B cell (primary cell): Measurements from ENCODE around the gene KCNK1. TPM values are rescaled to one million over a fixed set of nuclear protein-coding genes. Genes with fewer than 3 reads are reported as not detected.

Experiments
- ATAC-seq: fragments of 200-7000 bp; cut with Tn5 transposase; one replicate; pipeline ENCODE4 v1.10.0; 2021; ENCODE audit warnings: low read depth, mild to moderate bottlenecking, moderate number of reproducible peaks, moderate library complexity
- CTCF ChIA-PET: fragments of 350-600 bp; sonication (Branson Sonifier 250); formaldehyde crosslinking; loops from one replicate; lab custom pipeline; 2021; ENCODE audit warnings: antibody characterized with exemption, inconsistent platforms; lab: Charles Lee
- POLR2A ChIA-PET: fragments of 350-600 bp; sonication (Branson Sonifier 250); formaldehyde crosslinking; loops from one replicate; lab custom pipeline; 2021; ENCODE audit warnings: antibody characterized with exemption; lab: Charles Lee
- DNase-seq: peaks from one replicate; pipeline ENCODE4 v3.0.0; 2013
- H2AFZ ChIP-seq: 2 replicates; pipeline ENCODE4 v1.6.1; 2012; ENCODE audit warnings: mild to moderate bottlenecking, low read depth, low read length; ENCODE audit not compliant: insufficient read depth, poor library complexity, severe bottlenecking
- H3K27ac ChIP-seq, 2 donors: 1 replicate in 1 of 2; 2 replicates in 1 of 2; pipeline ENCODE4 v1.5.1; 2012 to 2013; ENCODE audit warnings: low read length in 2 of 2, mild to moderate bottlenecking in 2 of 2, moderate library complexity in 1 of 2
- H3K27me3 ChIP-seq, 4 experiments: fragments of 200-600 bp in 1 of 4; sonication (generic) in 1 of 4; replicated peaks in 1 of 4; 1 replicate in 2 of 4; 2 replicates in 2 of 4; pipeline versions ENCODE4 v1.6.1 to v1.7.0; 2013 to 2016; ENCODE audit warnings: low read length in 3 of 4, mild to moderate bottlenecking in 2 of 4, mixed read lengths in 1 of 4, moderate library complexity in 1 of 4; ENCODE audit not compliant: insufficient read depth in 4 of 4, control insufficient read depth in 3 of 4; ENCODE audit errors: control extremely low read depth in 1 of 4
- H3K36me3 ChIP-seq, 2 experiments: replicated peaks in 1 of 2; 1 replicate in 1 of 2; 2 replicates in 1 of 2; pipeline versions ENCODE4 v1.6.1 to v1.7.1; 2013; ENCODE audit warnings: low read length in 1 of 2; ENCODE audit not compliant: insufficient read depth in 2 of 2, control insufficient read depth in 1 of 2; ENCODE audit errors: control extremely low read depth in 1 of 2, extremely low read depth in 1 of 2
- H3K4me1 ChIP-seq, 2 donors: fragments of 200-600 bp in 1 of 2; sonication (generic) in 1 of 2; 1 replicate in 1 of 2; 2 replicates in 1 of 2; pipeline versions ENCODE4 v1.5.1 to v1.6.1; 2013 to 2017; ENCODE audit warnings: low read length in 2 of 2; ENCODE audit not compliant: control insufficient read depth in 2 of 2, insufficient read depth in 2 of 2
- H3K4me2 ChIP-seq: replicated peaks from 2 replicates; pipeline ENCODE3; 2012; ENCODE audit warnings: mild to moderate bottlenecking, low read depth, low read length; ENCODE audit not compliant: poor library complexity, severe bottlenecking
- H3K4me3 ChIP-seq, 5 experiments: fragments of 200-600 bp in 1 of 5; sonication (generic) in 1 of 5; 1 replicate in 3 of 5; 2 replicates in 2 of 5; pipeline versions ENCODE4 v1.5.1 to v1.7.0; 2011 to 2016; ENCODE audit warnings: low read length in 4 of 5, mild to moderate bottlenecking in 4 of 5, low read depth in 2 of 5, control low read depth in 1 of 5, moderate library complexity in 1 of 5; ENCODE audit not compliant: insufficient read depth in 1 of 5; ENCODE audit errors: control extremely low read depth in 1 of 5, extremely low read depth in 1 of 5
- H3K79me2 ChIP-seq: fragments of 200-600 bp; sonication (generic); one replicate; pipeline ENCODE4 v1.6.0; 2016; ENCODE audit warnings: low read length; ENCODE audit not compliant: control insufficient read depth, insufficient read depth
- H3K9ac ChIP-seq: fragments of 200-600 bp; sonication (generic); 2 replicates; pipeline ENCODE4 v1.6.1; 2017; ENCODE audit warnings: mild to moderate bottlenecking, low read length, moderate library complexity
- H3K9me3 ChIP-seq, 3 donors: one replicate each; pipeline versions ENCODE4 v1.6.1 to v1.7.1; 2013; ENCODE audit warnings: low read length in 2 of 3; ENCODE audit not compliant: control insufficient read depth in 2 of 3, insufficient read depth in 1 of 3; ENCODE audit errors: control extremely low read depth in 1 of 3
- H4K20me1 ChIP-seq: 2 replicates; pipeline ENCODE4 v1.6.0; 2012; ENCODE audit warnings: mild to moderate bottlenecking, low read length; ENCODE audit not compliant: insufficient read depth, control insufficient read depth, poor library complexity, severe bottlenecking
- H3K27ac Mint-ChIP-seq: one replicate; pipeline ENCODE4 v1.8.0; 2021; ENCODE audit warnings: mixed read lengths
- H3K27me3 Mint-ChIP-seq: one replicate; pipeline ENCODE4 v1.8.0; 2021; ENCODE audit warnings: mixed read lengths
- H3K4me1 Mint-ChIP-seq: one replicate; pipeline ENCODE4 v1.8.0; 2021; ENCODE audit warnings: mixed read lengths
- H3K4me3 Mint-ChIP-seq: one replicate; pipeline ENCODE4 v1.8.0; 2021; ENCODE audit warnings: mixed read lengths
- H3K9me3 Mint-ChIP-seq: one replicate; pipeline ENCODE4 v1.8.0; 2022; ENCODE audit warnings: mixed read lengths; ENCODE audit not compliant: insufficient read depth
- CTCF ChIP-seq: fragments of 200-600 bp; IDR thresholded peaks from one replicate; pipeline ENCODE4 v1.8.0; 2022; ENCODE audit warnings: antibody characterized with exemption, mild to moderate bottlenecking
- EZH2 ChIP-seq: IDR thresholded peaks from 2 replicates; pipeline ENCODE4 v1.6.1; 2012; ENCODE audit warnings: borderline replicate concordance, low read depth, mild to moderate bottlenecking, moderate library complexity, low read length; ENCODE audit not compliant: insufficient read depth, poor library complexity, severe bottlenecking
- WGBS: methylation state at CpG from one replicate; pipeline ENCODE4 v1.1.5; 2013; ENCODE audit warnings: missing lambda C conversion rate; ENCODE audit not compliant: insufficient coverage; 5-methylcytosine and 5-hydroxymethylcytosine counted together
- intact Hi-C: fragments of 100-400 bp; cut with micrococcal nuclease; formaldehyde crosslinking; loops from one replicate; pipeline ENCODE4 v1.10.0; 2022
- polyA plus RNA-seq: library from polyadenylated mRNA; depleted of rRNA; stranded (reverse); fragments of >200 nt; gene quantifications from 2 replicates; pipeline ENCODE4 v1.2.3, GENCODE V29; 2012
- total RNA-seq, 2 donors: library from RNA; stranded (reverse); fragments of 120-200 nt in 1 of 2; gene quantifications; 1 replicate in 1 of 2; 2 replicates in 1 of 2; pipeline versions ENCODE4 v1.2.3 to v1.2.4, GENCODE V29; 2013 to 2022

Gene KCNK1
- total and polyA plus RNA-seq, 2 donors (not counting 1 experiment from before 2014, with no cell fraction given): not detected

GRCh38 chr1:233661376-233662159 lies 47.7 kb downstream of the KCNK1 start:
- H3K4me3 ChIP-seq: no peak overlapping the region
- DNase-seq (no peak), ATAC-seq (no peak)
- H3K27ac ChIP-seq: no peak overlapping the region
- intact Hi-C loops: no loop called here
- peaks cover 0 to 1% (median 0%) of the 10 kb centered on the region in 3 donors for H3K9me3 ChIP-seq
- Mint-ChIP-seq H3K4me3 (no peak overlapping the region), H3K9me3 (no peaks in the 10 kb centered on the region), H3K27ac (no peak overlapping the region), H3K27me3 (no peaks in the 10 kb centered on the region), H3K4me1 (no peaks in the 10 kb centered on the region)
- H2AFZ ChIP-seq: no peak overlapping the region
- H3K4me1 ChIP-seq: no peaks in the 10 kb centered on the region
- TF ChIP-seq CTCF: no peak
- TF ChIP-seq EZH2: no peak
- no peaks in the 10 kb centered on the region for H4K20me1 ChIP-seq
- no peaks in the 10 kb centered on the region for H3K27me3 ChIP-seq
- H3K79me2 ChIP-seq: no peaks in the 10 kb centered on the region
- no peak overlapping the region for H3K9ac ChIP-seq
- ChIA-PET CTCF (no interaction called here), POLR2A (no interaction called here)
- H3K36me3 ChIP-seq: no peaks in the 10 kb centered on the region
- WGBS: 90% methylated on average over 7 of the region's 11 CpGs
- H3K4me2 ChIP-seq: no peak overlapping the region

DNA sequence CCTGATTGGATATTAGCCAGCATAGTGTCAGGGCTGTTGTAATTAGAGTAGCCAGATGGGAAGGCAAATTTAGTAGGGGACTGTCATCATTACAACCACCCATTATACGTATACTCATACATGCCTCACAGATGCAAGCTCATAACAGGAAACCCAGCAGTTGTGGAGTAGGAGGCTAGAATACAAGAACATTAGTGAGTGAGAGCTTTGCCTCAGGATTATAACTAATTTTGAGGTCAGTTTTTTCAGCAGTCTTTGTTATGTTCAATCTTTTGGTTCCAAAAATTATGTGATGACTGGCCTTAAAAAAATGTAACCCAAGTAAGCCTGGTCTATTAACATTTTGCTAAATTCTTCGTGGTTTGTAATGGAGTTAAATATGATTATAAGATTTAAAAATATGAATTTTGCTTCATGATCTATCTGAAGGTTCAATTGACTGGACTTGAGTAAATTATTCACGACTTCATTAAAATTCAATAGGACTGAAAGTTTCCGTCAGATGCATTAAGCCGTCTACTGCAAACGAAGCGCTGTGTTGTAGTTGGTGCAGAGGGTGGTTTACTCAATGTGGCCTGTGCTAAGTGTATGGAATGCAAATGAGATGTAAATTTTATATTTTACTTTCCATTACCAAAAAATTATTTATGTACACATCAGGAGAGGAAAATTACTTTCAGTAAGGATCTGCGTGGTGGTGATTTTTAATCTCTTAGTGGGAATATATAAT lies 48.8 kb downstream of the KCNK1 start:
- no peak overlapping the region for H3K27ac Mint-ChIP-seq
- no peaks in the 10 kb centered on the region for H3K9me3 Mint-ChIP-seq
- no CpG with 5 or more reads among the region's 8 CpGs for WGBS
- ATAC-seq: no peak
- Histone ChIP-seq H3K9ac (no peak overlapping the region), H2AFZ (no peak overlapping the region), H3K27me3 (no peaks in the 10 kb centered on the region), H3K27ac (no peak overlapping the region), H3K4me2 (no peak overlapping the region), H3K36me3 (no peaks in the 10 kb centered on the region), H3K4me3 (no peak overlapping the region), H3K9me3 (peaks cover 0 to 3% (median 0%) of the 10 kb centered on the region in 3 donors), H3K4me1 (no peaks in the 10 kb centered on the region), H3K79me2 (no peaks in the 10 kb centered on the region), H4K20me1 (no peaks in the 10 kb centered on the region)
- ChIA-PET CTCF (no interaction called here), POLR2A (no interaction called here)
- no peak overlapping the region for H3K4me3 Mint-ChIP-seq
- H3K27me3 Mint-ChIP-seq: no peaks in the 10 kb centered on the region
- no peaks in the 10 kb centered on the region for H3K4me1 Mint-ChIP-seq
- DNase-seq: no peak
- intact Hi-C loops: no loop called here
- TF ChIP-seq CTCF: no peak
- no peak for TF ChIP-seq EZH2
